Testis (tissue), 3 donors: Measurements from ENCODE around the gene TRIO. TPM values are rescaled to one million over a fixed set of nuclear protein-coding genes. Genes with fewer than 3 reads are reported as not detected.

ENCODE experiments used
- DNase-seq: peaks from one replicate; pipeline ENCODE4 v3.0.0-alpha.2; 2019
- H3K27ac ChIP-seq, 2 donors: fragments of 200-600 bp; sonication (generic); one replicate each; pipeline ENCODE4 v1.5.1; 2019
- H3K27me3 ChIP-seq: fragments of 200-600 bp; sonication (generic); one replicate; pipeline ENCODE4 v1.5.1; 2019
- H3K36me3 ChIP-seq: fragments of 200-600 bp; sonication (generic); one replicate; pipeline ENCODE4 v1.5.1; 2017; ENCODE audit warnings: low read depth; ENCODE audit errors: missing control alignments
- H3K4me1 ChIP-seq: fragments of 200-600 bp; sonication (generic); one replicate; pipeline ENCODE4 v1.5.1; 2019
- H3K4me3 ChIP-seq, 2 donors: fragments of 200-600 bp; sonication (generic); one replicate each; pipeline ENCODE4 v1.5.1; 2017 to 2019
- H3K9me3 ChIP-seq: fragments of 200-600 bp; sonication (generic); one replicate; pipeline ENCODE4 v1.5.1; 2017
- CTCF ChIP-seq, 3 experiments: fragments of 450-650 bp in 2 of 3; fragments of 200-600 bp in 1 of 3; sonication (generic) in 1 of 3; IDR thresholded peaks; one replicate each; pipeline ENCODE4 v1.5.1; 2016 to 2019; ENCODE audit warnings: antibody characterized with exemption in 3 of 3, mild to moderate bottlenecking in 2 of 3, moderate library complexity in 1 of 3
- POLR2A ChIP-seq: fragments of 450-650 bp; IDR thresholded peaks from one replicate; pipeline ENCODE4 v1.6.1; 2017; ENCODE audit warnings: antibody characterized with exemption, mild to moderate bottlenecking, moderate library complexity
- WGBS, 2 donors: methylation state at CpG; one replicate each; pipeline ENCODE4 v1.1.5; 2018; 5-methylcytosine and 5-hydroxymethylcytosine counted together
- intact Hi-C: fragments of 100-400 bp; cut with DNase I; formaldehyde crosslinking; loops from one replicate; pipeline ENCODE4 v1.15.1; 2023; ENCODE audit warnings: low total_unique reads
- polyA plus RNA-seq: library from polyadenylated mRNA; stranded (reverse); fragments of 350-450 nt; fragmentation: Illumina TruSeq; extraction: RNeasy Lipid Tissue Mini Kit (QIAGEN cat#74804); gene quantifications from one replicate; pipeline ENCODE4 v1.2.3, GENCODE V29; 2014; ENCODE audit warnings: low read depth, low replicate concordance; ENCODE audit not compliant: insufficient read depth
- total RNA-seq, 2 donors: library from RNA; depleted of rRNA; stranded (reverse); fragments of >200 nt; gene quantifications; one replicate each; pipeline ENCODE4 v1.2.3, GENCODE V29; 2016

Gene TRIO
- total and polyA plus RNA-seq, 3 donors from 2014 or later, result 47.2 to 295 (median 249) TPM

- TF ChIP-seq CTCF (IDR thresholded peaks at IDR 0.05) (no peak), POLR2A (no peak)
- WGBS, 2 donors, result 83 to 91% methylated on average over 5 of the region's 5 CpGs
- H3K4me3 ChIP-seq, result no peak overlapping the region
- no peaks in the 10 kb centered on the region for H3K27me3 ChIP-seq
- intact Hi-C loops, result loop anchor here (10.0 kb wide), 1 partner anchor 152 kb away; no protein-coding TSS in a partner anchor
- DNase-seq, result no peak
- H3K36me3 ChIP-seq, result no peaks in the 10 kb centered on the region
- no peak overlapping the region for H3K27ac ChIP-seq
- no peaks in the 10 kb centered on the region for H3K4me1 ChIP-seq
- H3K9me3 ChIP-seq, result no peaks in the 10 kb centered on the region
Observed at GRCh38 chr5:14112998-14113652, 30.0 kb upstream of the TRIO start.

GRCh38 chr5:14114615-14115251 lies 28.4 kb upstream of the TRIO start:
- no peaks in the 10 kb centered on the region for H3K4me1 ChIP-seq
- no peaks in the 10 kb centered on the region for H3K36me3 ChIP-seq
- 88 to 90% methylated on average over 4 of the region's 4 CpGs for WGBS, 2 donors
- no peaks in the 10 kb centered on the region for H3K27me3 ChIP-seq
- no peak for DNase-seq
- H3K9me3 ChIP-seq, result no peaks in the 10 kb centered on the region
- no peak overlapping the region for H3K27ac ChIP-seq
- no peak for TF ChIP-seq POLR2A
- no peak for TF ChIP-seq CTCF (IDR thresholded peaks at IDR 0.05)
- no peak overlapping the region for H3K4me3 ChIP-seq
- intact Hi-C loops, result loop anchor here (10.0 kb wide), 1 partner anchor 150 kb away; no protein-coding TSS in a partner anchor

- intact Hi-C loops, result loop anchor here (10.0 kb wide), 1 partner anchor 149 kb away; no protein-coding TSS in a partner anchor
- no peak for DNase-seq
- H3K9me3 ChIP-seq, result no peaks in the 10 kb centered on the region
- no peak overlapping the region for H3K27ac ChIP-seq
- H3K4me3 ChIP-seq, result no peak overlapping the region
- no peak for TF ChIP-seq POLR2A
- TF ChIP-seq CTCF (IDR thresholded peaks at IDR 0.05), result no peak
- no peaks in the 10 kb centered on the region for H3K4me1 ChIP-seq
- H3K36me3 ChIP-seq, result no peaks in the 10 kb centered on the region
- WGBS, 2 donors, result 94 to 95% methylated on average over 7 of the region's 7 CpGs
- H3K27me3 ChIP-seq, result no peaks in the 10 kb centered on the region
Observed at GRCh38 chr5:14115323-14115895, 27.7 kb upstream of the TRIO start.

- 81 to 82% methylated on average over 15 of the region's 15 CpGs for WGBS, 2 donors
- DNase-seq, result no peak
- H3K27ac ChIP-seq, result no peak overlapping the region
Observed at GRCh38 chr5:14118551-14119320, 24.4 kb upstream of the TRIO start.

More at GRCh38 chr5:14118551-14119320, 24.4 kb upstream of the TRIO start:
- Histone ChIP-seq H3K9me3 (no peaks in the 10 kb centered on the region), H3K4me1 (no peaks in the 10 kb centered on the region), H3K27me3 (no peaks in the 10 kb centered on the region), H3K36me3 (no peaks in the 10 kb centered on the region), H3K4me3 (no peak overlapping the region)
- intact Hi-C loops, result loop anchor here (10.0 kb wide), 1 partner anchor 146 kb away; no protein-coding TSS in a partner anchor
- TF ChIP-seq CTCF (IDR thresholded peaks at IDR 0.05) (no peak), POLR2A (no peak)
